GM12873 (cell line): ENCODE measurements around the gene OLFM2.

Source experiments
- TF ChIP-seq, protein P1 (sequence below): IDR thresholded peaks from 2 replicates; pipeline ENCODE4 v1.5.1; 2012; ENCODE audit warnings: low read depth, mild to moderate bottlenecking, moderate library complexity, low read length, control low read depth; ENCODE audit not compliant: insufficient read depth; ENCODE audit errors: missing control alignments

The OLFM2 gene

DNA sequence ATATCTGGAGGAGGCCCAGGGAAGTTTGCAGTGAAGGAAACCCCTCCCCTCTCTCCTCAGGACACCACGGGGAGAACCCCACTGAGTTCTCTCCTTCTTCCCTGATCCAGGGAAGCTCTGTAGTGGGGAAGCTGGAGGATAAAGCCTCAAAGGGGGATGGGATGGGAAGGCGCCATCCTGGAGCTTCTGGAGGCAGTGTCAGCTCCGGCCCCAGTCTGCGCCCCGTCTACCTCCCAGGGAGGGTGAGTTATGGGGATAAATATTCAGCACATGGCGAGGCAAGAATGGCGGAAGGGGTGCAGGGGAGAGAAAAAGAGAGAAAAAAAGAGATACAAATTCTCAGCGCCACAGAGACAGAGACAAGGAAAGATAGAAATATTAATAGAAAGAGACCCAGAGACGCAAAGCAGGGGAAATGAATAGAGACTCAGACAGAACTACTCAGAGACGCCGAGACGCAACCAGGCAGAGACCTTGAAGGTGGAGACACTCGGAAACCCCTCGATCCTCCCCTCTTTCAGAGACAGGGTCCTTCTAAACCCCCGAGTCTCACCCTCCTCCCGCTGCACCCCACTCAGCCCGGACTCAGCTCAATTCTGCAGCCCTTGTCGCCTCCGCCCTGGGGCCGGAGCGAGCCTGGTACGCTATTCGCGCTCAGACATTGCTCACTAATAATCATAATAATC, 23.6 kb downstream of the OLFM2 start:
- TF ChIP-seq, protein P1, sequence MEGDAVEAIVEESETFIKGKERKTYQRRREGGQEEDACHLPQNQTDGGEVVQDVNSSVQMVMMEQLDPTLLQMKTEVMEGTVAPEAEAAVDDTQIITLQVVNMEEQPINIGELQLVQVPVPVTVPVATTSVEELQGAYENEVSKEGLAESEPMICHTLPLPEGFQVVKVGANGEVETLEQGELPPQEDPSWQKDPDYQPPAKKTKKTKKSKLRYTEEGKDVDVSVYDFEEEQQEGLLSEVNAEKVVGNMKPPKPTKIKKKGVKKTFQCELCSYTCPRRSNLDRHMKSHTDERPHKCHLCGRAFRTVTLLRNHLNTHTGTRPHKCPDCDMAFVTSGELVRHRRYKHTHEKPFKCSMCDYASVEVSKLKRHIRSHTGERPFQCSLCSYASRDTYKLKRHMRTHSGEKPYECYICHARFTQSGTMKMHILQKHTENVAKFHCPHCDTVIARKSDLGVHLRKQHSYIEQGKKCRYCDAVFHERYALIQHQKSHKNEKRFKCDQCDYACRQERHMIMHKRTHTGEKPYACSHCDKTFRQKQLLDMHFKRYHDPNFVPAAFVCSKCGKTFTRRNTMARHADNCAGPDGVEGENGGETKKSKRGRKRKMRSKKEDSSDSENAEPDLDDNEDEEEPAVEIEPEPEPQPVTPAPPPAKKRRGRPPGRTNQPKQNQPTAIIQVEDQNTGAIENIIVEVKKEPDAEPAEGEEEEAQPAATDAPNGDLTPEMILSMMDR: no peak

DNA sequence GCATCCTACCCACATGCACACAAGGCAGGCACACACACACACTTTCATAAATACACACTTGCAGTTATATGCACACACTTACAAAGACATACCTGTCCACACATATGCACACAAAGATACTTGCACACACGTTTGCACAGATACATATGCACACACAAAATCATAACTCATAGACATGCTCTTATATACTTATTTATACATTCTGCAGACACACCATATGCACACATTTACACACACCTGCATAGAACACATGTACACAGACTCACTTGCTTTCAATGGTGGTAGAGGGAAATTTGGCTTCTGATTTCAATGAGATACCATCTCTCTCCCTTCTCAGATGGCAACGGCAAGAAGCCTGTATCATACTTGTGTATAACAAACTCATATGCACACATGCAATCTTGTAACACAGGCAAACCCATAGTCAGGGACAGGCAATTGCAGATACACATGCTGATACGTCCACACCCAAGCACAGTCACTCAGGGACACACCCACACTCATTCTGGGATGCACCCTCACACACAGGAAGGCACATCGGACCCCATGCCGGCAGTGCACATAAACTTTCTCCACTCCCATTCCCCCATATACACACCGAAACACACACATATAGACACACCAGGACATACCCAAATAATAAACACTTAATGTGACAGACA, 24.7 kb downstream of the OLFM2 start:
- TF ChIP-seq, protein P1: no peak

DNA sequence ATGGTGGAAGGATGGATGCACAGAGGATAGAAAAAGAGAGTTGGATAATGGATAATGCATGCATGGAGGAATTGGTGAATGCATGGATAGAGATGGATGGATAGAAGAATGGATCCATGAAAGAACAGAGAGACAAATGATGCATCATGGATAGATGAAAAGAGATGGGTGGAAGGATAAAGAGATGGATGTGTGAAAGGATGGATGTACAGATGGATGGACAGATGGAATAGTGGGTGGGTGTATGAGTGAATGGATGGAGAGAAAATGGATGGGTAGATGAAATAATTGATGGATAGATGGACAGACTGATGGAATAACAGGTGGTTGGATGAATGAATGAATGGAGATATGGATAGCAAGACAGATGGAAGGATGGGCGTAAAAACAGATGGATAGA, 25.7 kb downstream of the OLFM2 start:
- TF ChIP-seq, protein P1: no peak

GRCh38 chr19:9909251-9909650, 27.1 kb downstream of the OLFM2 start:
- TF ChIP-seq, protein P1: no peak

GRCh38 chr19:9906475-9907087, 29.7 kb downstream of the OLFM2 start:
- TF ChIP-seq, protein P1: no peak

DNA sequence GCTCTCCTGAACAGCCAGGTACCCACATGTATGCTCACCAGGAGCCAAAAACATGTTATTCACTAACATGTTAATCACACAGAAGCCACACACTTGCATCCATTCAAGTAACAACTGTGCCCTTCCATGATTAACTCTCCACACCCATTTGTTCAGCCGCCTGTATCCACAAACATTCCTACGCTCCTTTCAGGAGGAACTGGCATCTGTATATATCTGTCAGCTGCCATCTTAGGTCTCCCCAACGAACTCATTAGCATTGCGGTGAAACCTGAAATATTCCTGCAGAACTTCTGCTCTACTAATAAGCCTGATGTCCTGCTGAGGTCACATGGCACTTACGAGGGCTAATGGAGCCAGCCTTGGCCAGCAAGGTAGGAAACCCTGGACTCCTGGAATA, 33.0 kb downstream of the OLFM2 start:
- TF ChIP-seq, protein P1: no peak

DNA sequence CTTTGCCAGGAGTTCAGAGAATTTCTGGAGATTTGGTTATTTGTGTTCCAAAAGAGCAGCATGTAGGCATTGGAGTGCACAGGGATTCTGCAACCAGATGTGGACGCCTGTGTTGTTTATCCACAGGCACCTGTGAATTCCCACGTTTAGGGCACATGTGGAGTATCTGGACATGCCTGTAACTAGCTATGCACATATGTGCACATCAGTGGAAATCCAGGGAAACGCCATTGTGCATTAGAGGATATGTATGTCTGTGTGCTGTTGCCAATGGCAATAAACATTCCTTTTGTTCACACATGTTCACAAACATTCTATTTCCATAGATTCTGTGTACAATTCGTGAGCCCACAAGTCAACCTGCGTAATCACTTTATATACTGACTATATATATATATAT, 34.7 kb downstream of the OLFM2 start:
- TF ChIP-seq, protein P1: no peak
